Erythroblast (primary cell): ENCODE results near the gene PTCHD1.

ENCODE experiments used
- GATA1 ChIP-seq: IDR thresholded peaks from 2 replicates; pipeline ENCODE4 v1.6.1; 2011; ENCODE audit warnings: low read depth, mild to moderate bottlenecking, control low read depth, low read length, moderate library complexity
- POLR2A ChIP-seq: IDR thresholded peaks from 2 replicates; pipeline ENCODE4 v1.6.1; 2011; ENCODE audit warnings: mild to moderate bottlenecking, low read length

DNA sequence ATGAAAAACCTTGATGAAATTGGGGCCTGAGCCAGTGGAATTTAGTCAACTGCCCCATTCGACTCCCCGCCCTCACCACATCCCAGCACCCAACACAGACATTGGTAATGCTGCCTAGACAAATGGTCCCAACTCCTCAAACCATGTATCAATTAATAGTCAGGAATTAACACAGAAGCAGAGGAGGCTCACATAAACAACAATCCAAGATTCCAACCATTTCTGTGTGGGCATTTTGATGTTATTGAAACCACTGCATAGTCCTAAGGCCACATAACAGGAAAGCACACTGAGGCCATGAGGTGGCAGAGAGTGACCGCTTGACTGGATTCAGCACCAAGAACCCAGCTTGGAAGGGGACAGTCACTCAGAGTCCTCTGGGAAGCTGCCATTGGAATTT lies 22.5 kb upstream of the PTCHD1 start:
- TF ChIP-seq POLR2A (no peak), GATA1 (no peak)
